Fibroblast of pulmonary artery (primary cell): ENCODE measurements around the gene GUCD1.

Experiments used
- DNase-seq: peaks from one replicate; pipeline ENCODE4 v3.0.0-alpha.2; 2010; ENCODE audit warnings: low read depth
- H3K4me3 ChIP-seq: replicated peaks from 2 replicates; pipeline ENCODE4 v1.5.1; 2011; ENCODE audit warnings: low read depth, mild to moderate bottlenecking, control low read depth, low read length, moderate library complexity
- TF ChIP-seq, protein P1 (sequence below): IDR thresholded peaks from 2 replicates; pipeline ENCODE4 v1.5.1; 2011; ENCODE audit warnings: mild to moderate bottlenecking, control low read depth, low read length, inconsistent platforms; ENCODE audit errors: missing control alignments

Gene GUCD1

DNA sequence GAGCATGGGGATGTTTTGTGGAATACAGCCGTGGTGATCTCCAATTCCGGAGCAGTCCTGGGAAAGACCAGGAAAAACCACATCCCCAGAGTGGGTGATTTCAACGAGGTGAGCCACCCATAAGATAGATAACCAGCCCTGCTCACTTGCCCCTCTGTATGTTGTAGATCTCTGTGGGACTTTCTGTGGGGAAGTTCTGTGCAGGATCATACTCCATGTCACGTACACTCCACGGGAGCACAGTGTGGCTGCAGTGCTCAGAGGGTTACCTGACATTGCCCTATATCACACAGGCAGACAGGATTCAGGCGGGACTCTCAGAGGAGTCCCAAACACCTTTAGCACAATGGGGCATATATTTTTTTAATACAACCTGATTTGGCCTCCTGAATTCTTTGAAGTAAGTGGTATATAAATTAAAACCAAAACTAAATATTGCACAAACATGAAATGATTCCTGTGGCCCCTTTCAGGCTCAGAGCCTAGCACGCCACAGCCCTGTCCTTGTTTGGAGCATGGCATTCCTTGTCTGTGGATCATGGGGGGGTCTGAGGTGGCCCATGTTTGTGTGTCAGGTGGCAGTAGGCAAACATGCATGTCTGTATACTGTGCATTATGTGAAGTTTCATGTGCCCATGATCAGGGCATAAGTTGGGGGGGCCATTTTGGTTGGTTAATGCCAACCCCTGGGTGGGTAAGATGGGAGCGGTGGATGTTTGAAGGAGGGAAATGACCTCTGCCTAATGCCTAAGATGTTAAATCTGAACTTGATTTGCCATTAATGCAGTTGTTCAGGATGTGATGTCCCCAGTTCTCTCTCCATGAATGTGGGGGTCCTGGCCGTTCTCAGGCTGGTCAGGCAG is 41.3 kb downstream of the GUCD1 start:
- TF ChIP-seq, protein P1, sequence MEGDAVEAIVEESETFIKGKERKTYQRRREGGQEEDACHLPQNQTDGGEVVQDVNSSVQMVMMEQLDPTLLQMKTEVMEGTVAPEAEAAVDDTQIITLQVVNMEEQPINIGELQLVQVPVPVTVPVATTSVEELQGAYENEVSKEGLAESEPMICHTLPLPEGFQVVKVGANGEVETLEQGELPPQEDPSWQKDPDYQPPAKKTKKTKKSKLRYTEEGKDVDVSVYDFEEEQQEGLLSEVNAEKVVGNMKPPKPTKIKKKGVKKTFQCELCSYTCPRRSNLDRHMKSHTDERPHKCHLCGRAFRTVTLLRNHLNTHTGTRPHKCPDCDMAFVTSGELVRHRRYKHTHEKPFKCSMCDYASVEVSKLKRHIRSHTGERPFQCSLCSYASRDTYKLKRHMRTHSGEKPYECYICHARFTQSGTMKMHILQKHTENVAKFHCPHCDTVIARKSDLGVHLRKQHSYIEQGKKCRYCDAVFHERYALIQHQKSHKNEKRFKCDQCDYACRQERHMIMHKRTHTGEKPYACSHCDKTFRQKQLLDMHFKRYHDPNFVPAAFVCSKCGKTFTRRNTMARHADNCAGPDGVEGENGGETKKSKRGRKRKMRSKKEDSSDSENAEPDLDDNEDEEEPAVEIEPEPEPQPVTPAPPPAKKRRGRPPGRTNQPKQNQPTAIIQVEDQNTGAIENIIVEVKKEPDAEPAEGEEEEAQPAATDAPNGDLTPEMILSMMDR, result no peak
- no peak overlapping the region for H3K4me3 ChIP-seq
- DNase-seq, result no peak

DNA sequence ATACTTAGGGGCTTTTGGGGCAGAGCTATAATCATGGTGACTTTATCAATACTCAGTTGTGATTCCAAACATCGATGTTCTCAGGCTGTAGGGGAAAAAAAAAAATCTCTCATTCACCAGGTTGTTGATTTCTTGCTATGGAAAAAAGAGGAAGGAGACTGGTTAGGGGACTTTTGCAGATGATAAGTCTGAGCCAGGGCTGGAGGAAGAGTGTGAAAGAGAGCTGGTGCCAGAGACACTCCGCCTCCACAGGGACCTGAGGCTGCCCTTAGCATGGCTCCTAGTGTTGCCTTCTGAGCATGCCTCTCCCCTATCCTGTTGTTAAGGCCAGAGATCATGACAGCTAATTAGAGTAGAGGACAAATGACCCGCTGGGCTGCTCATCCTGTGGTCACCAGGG is 42.9 kb downstream of the GUCD1 start:
- TF ChIP-seq, protein P1, result no peak
- H3K4me3 ChIP-seq, result no peak overlapping the region

DNA sequence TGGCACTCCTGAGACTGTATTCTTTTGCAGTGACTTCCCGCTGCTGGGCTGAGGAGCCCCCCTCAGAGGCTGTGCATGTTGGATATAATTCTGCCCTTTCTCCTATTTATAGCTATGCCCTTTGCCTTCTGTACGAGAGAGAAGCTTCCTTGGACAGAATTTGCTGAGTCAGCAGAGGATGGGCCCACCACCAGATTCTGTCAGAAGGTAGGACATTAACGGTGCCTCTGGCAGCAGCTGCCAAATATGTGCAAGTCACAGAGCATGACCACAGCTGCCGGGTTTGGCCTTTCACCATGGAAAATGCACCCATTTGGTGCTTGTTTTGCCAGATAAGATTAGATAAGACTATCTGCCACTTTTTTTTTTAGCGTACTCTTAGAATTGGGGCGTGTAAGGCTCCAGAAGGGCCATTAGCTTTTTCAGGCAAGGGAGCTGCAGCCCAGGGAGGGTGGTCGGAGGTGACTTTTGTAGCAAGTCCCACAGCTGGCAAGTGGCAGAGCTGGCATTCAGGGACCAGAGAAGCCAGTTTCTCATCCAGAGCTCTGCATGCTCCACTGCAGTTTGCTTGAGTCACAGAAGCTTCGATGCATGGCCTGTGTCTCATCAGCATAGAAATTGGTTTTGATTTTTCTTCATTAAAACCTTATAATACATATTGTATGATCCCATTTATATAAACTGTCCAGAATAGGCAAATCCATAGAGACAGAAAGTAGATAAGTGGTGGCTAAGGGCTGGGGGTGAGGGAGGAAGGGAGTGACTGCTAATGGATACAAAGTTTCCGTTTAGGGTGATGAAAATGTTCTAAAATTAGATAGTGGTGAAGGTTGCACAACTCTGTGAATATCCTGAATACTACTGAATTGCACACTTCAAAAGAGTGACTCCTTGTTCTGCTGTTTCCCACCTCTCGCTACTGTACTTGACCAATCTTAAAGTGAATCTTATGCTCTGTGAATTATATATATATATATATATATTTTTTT is 44.0 kb downstream of the GUCD1 start:
- no peak overlapping the region for H3K4me3 ChIP-seq
- TF ChIP-seq, protein P1, result no peak
- peak; percentile 85 for DNase-seq

More for the DNA sequence above, 42.9 kb downstream of the GUCD1 start:
- no peak for DNase-seq

DNA sequence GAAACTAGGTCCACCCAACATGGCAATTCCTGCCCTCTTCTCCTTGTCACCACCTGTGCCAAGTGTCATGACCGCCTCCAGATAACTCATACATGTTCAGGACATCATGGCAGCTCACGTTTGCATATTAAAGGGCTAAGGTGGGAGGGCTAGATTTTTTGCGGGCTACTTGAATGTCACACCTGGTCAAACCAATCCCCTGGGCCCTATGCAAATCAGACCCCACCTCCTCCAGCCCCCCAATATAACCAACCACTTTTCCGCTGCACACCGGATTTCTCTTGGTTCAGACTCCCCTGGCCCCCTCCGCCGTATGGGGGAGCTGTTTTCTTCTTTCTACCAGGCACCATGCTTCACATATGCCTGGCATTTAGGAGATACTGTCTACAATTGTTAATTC is 47.2 kb downstream of the GUCD1 start:
- TF ChIP-seq, protein P1, result no peak
- no peak for DNase-seq
- no peak overlapping the region for H3K4me3 ChIP-seq

DNA sequence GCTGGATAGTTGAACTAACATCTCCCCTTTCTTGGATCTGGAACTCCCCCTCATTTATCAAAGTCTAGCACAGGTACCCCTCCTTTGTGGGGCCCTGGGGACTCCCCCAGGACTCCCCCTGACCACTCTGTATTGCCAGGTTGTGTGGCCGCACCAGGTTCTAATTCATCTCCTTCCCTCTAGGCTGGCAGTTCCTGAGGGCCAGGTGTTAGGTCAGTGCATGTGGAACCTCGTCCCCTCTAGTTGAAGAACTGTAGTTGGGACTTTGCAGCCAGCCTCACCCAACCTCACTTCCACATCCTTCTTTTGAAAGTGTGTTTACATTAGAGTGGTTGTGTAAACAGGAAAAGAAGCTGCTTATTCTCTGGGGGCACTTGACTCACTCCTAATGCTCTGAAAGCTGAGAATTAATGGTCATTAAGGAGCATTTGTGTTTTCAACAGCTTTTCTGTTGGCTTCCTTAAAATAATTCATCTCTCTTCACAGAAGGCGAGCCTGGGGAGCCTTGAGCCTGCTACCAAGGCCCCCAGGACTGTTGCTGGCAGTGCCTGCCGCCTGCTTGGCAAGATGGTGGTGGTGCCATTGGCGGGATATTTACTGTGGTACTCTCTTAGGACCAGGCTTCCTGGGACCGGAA is 48.0 kb downstream of the GUCD1 start:
- DNase-seq, result no peak
- TF ChIP-seq, protein P1, result no peak
- H3K4me3 ChIP-seq, result no peak overlapping the region

DNA sequence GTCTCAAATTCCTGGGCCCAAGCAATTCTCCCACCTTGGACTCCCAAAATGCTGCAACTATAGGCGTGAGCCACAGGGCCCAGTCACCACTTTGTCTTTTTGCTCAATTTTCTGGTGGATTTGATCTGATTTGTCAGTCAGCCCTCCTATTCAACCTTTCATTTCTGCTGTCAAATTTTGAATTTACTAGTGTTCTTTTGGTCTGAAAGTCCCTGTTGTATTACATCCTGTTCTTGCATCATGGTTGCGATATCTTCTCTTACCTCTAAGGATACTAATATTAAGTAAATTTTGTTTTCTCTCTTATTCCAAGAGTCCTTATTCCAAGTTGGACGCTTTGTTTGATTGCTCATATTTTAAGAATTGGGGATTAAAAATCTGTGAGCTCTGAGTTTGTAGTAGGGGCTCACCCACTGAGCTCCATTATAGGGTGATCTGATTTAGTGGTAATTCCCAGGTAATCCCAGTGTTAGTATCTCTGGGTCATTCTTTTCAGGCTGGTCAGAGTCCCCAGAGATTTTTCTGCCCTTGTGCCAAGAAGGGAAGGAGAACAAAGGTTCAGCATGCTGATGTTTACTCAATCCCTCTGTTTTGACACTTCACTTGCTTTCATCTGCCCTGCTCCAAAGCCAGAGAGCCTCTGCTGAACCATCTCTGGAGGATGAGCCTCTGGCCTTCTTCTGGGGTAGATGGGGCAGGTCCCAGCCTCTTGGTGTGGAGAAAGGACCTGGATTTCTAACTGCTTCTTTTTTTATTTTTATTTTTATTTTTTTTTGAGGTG is 49.8 kb downstream of the GUCD1 start:
- TF ChIP-seq, protein P1, result no peak
- no peak overlapping the region for H3K4me3 ChIP-seq
- DNase-seq, result no peak
